ENCODE data around the gene NACC1.

The NACC1 gene

GRCh38 chr19:13117772-13118423, at the start of gene NACC1:
Gene NACC1, plus strand, starts transcription at chr19:13118264. Its CDS starts 16,944 bp downstream, at chr19:13135208.
- peak; percentile 86 for DNase-seq

GRCh38 chr19:13069415-13070359, 48.4 kb upstream of the NACC1 start:
- DNase-seq, result no peak

GRCh38 chr19:13070425-13071140, 47.5 kb upstream of the NACC1 start:
- no peak for DNase-seq

- no peak for DNase-seq
Measured at GRCh38 chr19:13071444-13072187, 46.4 kb upstream of the NACC1 start.

- DNase-seq, result no peak
Measured at GRCh38 chr19:13072188-13072908, 45.7 kb upstream of the NACC1 start.

GRCh38 chr19:13073263-13073662, 44.8 kb upstream of the NACC1 start:
- no peak for DNase-seq

GRCh38 chr19:13074378-13074777, 43.7 kb upstream of the NACC1 start:
- DNase-seq, result no peak

GRCh38 chr19:13076320-13076719, 41.7 kb upstream of the NACC1 start:
- DNase-seq, result no peak

- no peak for DNase-seq
Measured at GRCh38 chr19:13076787-13077186, 41.3 kb upstream of the NACC1 start.

GRCh38 chr19:13077240-13077639, 40.8 kb upstream of the NACC1 start:
- no peak for DNase-seq

GRCh38 chr19:13078381-13078780, 39.7 kb upstream of the NACC1 start:
- DNase-seq, result no peak

- DNase-seq, result no peak
Measured at GRCh38 chr19:13078897-13079541, 39.0 kb upstream of the NACC1 start.

GRCh38 chr19:13079542-13079986, 38.5 kb upstream of the NACC1 start:
- DNase-seq, result no peak

- no peak for DNase-seq
Measured at GRCh38 chr19:13082192-13083007, 35.7 kb upstream of the NACC1 start.

GRCh38 chr19:13083008-13083404, 35.1 kb upstream of the NACC1 start:
- no peak for DNase-seq

GRCh38 chr19:13083627-13084026, 34.4 kb upstream of the NACC1 start:
- no peak for DNase-seq

GRCh38 chr19:13085666-13086065, 32.4 kb upstream of the NACC1 start:
- DNase-seq, result no peak

- no peak for DNase-seq
Measured at GRCh38 chr19:13086341-13086740, 31.7 kb upstream of the NACC1 start.

- no peak for DNase-seq
Measured at GRCh38 chr19:13087295-13087694, 30.8 kb upstream of the NACC1 start.

- DNase-seq, result no peak
Measured at GRCh38 chr19:13087795-13088537, 30.1 kb upstream of the NACC1 start.
